HG03060 (cell line): ENCODE data around the gene PTGES3.

Experiments used
- ATAC-seq: cut with Tn5 transposase; IDR thresholded peaks from one replicate; pipeline ENCODE4 v1.9.1; 2021; ENCODE audit warnings: low read depth, moderate number of reproducible peaks; ENCODE audit not compliant: unreplicated experiment

Gene PTGES3

GRCh38 chr12:56631790-56632700, 56.0 kb downstream of the PTGES3 start:
- no peak for ATAC-seq

DNA sequence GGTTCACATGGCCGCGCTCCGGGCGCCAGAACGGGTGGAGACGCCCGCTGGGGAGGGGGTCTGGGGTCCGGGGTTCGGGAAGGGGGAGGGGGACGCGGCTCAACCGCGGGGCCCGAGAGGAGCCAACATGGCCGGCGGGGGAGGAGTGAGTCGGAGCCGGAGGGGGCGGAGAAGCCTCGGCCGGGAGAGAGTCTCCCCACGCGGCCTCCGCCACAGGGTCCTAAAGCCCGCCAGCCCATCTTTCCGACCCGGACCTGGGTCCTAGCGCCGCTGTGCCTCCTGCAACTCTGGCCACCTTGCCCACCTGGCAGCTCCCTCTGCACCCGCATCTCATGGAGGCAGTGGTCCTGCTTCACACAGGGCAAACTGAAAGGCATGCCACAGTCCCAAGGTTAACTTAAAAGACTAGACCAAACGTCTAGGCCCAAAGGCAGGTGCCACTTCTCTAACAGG, 57.9 kb downstream of the PTGES3 start, which contains the start of gene BAZ2A:
TSS of gene BAZ2A (minus strand) at position 147 of the 453 bp plus-strand sequence. CDS start 12,796 bp downstream, outside the sequence.
- ATAC-seq = no peak

DNA sequence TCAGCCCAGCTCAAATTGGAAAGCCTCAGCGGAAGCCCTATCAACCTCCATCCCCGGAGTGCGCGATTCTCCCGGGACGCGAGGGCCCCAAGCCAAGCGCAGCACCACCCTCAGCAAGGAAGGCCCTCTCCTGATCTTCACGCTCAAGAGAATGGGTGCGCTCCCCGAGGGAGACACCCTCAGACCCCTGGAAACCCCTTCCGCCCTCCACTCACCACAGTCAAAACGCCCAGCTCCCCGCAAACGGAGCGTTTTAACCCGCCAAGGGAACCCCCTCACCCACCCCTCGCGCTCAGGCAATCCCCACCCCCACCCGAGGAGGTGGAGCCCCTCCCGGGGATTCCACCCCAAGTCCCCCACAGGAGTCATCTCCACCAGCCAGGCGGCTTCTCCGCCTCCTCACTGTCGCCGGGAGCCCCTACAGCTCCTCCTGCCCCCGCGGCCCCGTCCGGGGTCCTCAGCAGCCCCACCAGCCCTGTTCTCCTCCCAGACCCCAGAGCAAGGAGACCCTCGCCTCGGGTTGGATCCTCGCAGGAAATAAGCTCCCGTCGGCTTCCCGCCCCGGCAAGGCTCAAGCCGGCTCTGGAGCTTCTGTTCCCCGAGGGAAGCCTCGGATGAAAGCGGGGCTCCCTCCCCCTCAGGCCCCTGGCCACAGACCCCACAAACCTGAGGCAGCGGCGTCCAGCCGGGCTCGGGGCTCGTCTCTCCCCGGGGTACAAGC, 58.5 kb downstream of the PTGES3 start:
- ATAC-seq = no peak

GRCh38 chr12:56628671-56629458, 59.2 kb downstream of the PTGES3 start:
- no peak for ATAC-seq

GRCh38 chr12:56626701-56627100, 61.4 kb downstream of the PTGES3 start:
- no peak for ATAC-seq

DNA sequence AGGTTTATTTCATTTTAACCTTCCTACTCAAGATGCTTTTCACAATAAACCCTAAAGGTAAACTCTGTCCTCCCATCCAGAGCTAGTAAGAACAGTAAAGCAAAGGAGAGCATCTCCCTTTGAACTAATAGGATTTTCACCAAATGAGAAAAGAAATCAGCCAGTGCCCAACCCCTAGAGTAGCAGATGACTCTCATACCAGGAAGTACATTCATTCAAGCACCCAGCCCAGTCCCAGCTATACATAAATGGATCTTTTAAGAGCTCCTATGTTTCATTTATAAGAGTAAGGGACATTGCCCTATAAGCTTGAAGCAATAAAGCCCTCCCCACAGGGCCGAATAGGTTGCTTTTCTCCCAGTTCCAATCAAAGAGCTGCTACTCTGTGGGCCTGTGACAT, 65.5 kb downstream of the PTGES3 start:
- ATAC-seq = no peak

GRCh38 chr12:56616925-56617324, 71.2 kb downstream of the PTGES3 start:
- no peak for ATAC-seq

- no peak for ATAC-seq
Observed at GRCh38 chr12:56616244-56616643, 71.8 kb downstream of the PTGES3 start.

DNA sequence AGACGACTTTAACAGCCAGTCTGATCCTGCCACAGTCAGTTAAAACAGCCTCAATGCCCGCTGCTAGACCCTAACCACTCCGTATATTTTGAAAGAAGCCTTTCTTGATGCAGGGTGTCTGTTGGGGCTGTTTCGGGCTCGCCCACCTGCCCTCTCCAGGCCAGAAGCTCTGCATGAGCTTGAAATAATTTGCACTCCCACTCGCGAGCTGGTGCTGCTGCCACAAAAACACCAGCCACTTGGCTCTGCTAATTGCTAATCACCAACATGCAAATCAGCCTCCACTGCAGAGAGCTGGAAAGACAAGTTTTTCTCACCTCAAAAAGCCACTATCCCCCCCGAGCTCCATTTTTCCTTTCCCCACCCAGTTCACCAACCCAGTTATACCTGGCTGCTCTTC, 73.5 kb downstream of the PTGES3 start:
- ATAC-seq = no peak
